ENCODE data around the gene WARS2. TPM values are rescaled to one million over a fixed set of nuclear protein-coding genes. Genes with fewer than 3 reads are reported as not detected.

WARS2 gene
- total RNA-seq, 4 donors from 2014 or later: 8.9 to 22.1 (median 12.8) TPM

GRCh38 chr1:118985640-118986554 lies 154.6 kb downstream of the WARS2 start:
- Histone ChIP-seq H3K36me3 (no peaks in the 10 kb centered on the region), H3K4me3 (peak overlapping the region in 1 of 4 donors; percentile 39), H3K27ac (no peak overlapping the region), H3K27me3 (peaks cover 27 to 100% (median 74%) of the 10 kb centered on the region in 4 donors), H3K4me1 (peaks cover 12 to 53% (median 23%) of the 10 kb centered on the region in 3 donors), H3K9me3 (peaks cover 0 to 9% (median 0%) of the 10 kb centered on the region in 3 donors)
- no peak for DNase-seq
- intact Hi-C loops (cut with DNase I): no loop called here
- 19 to 24% methylated on average over 30 to 34 of the region's 34 CpGs for WGBS, 2 donors
- no peak for TF ChIP-seq CTCF (IDR thresholded peaks at IDR 0.05)
- TF ChIP-seq POLR2A (IDR thresholded peaks at IDR 0.05): no peak

- Histone ChIP-seq H3K4me1 (peaks cover 12 to 54% (median 23%) of the 10 kb centered on the region in 3 donors), H3K27ac (no peak overlapping the region), H3K36me3 (no peaks in the 10 kb centered on the region), H3K27me3 (peaks cover 27 to 100% (median 78%) of the 10 kb centered on the region in 4 donors), H3K4me3 (peak overlapping the region in 2 of 4 donors; percentile 19 to 57), H3K9me3 (peaks cover 0 to 9% (median 0%) of the 10 kb centered on the region in 3 donors)
- WGBS, 2 donors: 24 to 25% methylated on average over 43 to 47 of the region's 48 CpGs
- TF ChIP-seq POLR2A (IDR thresholded peaks at IDR 0.05): no peak
- TF ChIP-seq CTCF (IDR thresholded peaks at IDR 0.05): no peak
- intact Hi-C loops (cut with DNase I): no loop called here
- DNase-seq: no peak
Observed at GRCh38 chr1:118984722-118985639, 155.5 kb downstream of the WARS2 start.

GRCh38 chr1:118984086-118984721 lies 156.2 kb downstream of the WARS2 start:
- no peak overlapping the region for H3K27ac ChIP-seq

DNA sequence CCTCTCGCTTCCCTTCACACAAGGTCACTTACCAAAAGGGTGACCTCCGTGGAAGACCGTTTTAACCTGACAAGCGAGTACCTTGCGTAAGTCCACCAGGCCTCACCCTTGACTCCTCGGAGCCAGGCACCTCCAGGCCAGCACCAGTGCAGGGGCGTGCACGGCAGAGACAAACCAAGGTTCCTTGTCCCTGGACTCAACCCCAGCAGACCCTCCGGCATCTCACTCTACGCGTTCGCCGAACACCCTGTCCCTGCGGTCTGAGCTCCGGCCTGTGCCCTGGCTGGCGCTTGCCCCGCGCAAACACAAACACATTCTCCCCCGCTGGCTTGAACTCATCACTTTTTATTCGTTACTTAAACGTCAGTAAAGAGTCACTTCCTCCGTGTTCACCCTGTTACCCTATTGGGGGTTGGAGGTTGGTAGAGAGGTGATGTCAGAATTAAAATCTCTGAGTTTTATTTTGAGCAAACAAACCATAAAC lies 156.9 kb downstream of the WARS2 start:
- Histone ChIP-seq H3K9me3 (peaks cover 0 to 9% (median 0%) of the 10 kb centered on the region in 3 donors), H3K27me3 (peaks cover 28 to 100% (median 80%) of the 10 kb centered on the region in 4 donors), H3K4me3 (no peak overlapping the region), H3K4me1 (peaks cover 20 to 63% (median 23%) of the 10 kb centered on the region in 3 donors), H3K36me3 (no peaks in the 10 kb centered on the region), H3K27ac (no peak overlapping the region)
- no peak for DNase-seq
- 48 to 55% methylated on average over 15 to 19 of the region's 22 CpGs for WGBS, 2 donors
- intact Hi-C loops (cut with DNase I): no loop called here
- TF ChIP-seq POLR2A (IDR thresholded peaks at IDR 0.05) (no peak), CTCF (IDR thresholded peaks at IDR 0.05) (no peak)

More at GRCh38 chr1:118984086-118984721, 156.2 kb downstream of the WARS2 start:
- peaks cover 19 to 62% (median 23%) of the 10 kb centered on the region in 3 donors for H3K4me1 ChIP-seq
- intact Hi-C loops (cut with DNase I): no loop called here
- TF ChIP-seq CTCF (IDR thresholded peaks at IDR 0.05) (no peak), POLR2A (IDR thresholded peaks at IDR 0.05) (no peak)
- H3K27me3 ChIP-seq: peaks cover 28 to 100% (median 80%) of the 10 kb centered on the region in 4 donors
- peaks cover 0 to 9% (median 0%) of the 10 kb centered on the region in 3 donors for H3K9me3 ChIP-seq
- no peak for DNase-seq
- H3K4me3 ChIP-seq: peak overlapping the region in 2 of 4 donors; percentile 19 to 57
- H3K36me3 ChIP-seq: no peaks in the 10 kb centered on the region
- WGBS, 2 donors: 7 to 29% methylated on average over 6 to 31 of the region's 43 CpGs

Measured in esophagus squamous epithelium (tissue), 5 donors.